Body of pancreas (tissue), 4 donors: Measurements from ENCODE around the gene CPSF3. TPM values are rescaled to one million over a fixed set of nuclear protein-coding genes. Genes with fewer than 3 reads are reported as not detected.

Experiments
- ATAC-seq: fragments of 150-250 bp; one replicate; pipeline ENCODE4 v1.9.1; 2016
- DNase-seq, 4 donors: peaks; one replicate each; pipeline ENCODE4 v3.0.0-alpha.2; 2019
- H3K27ac ChIP-seq, 4 donors: fragments of 200-600 bp; sonication (generic); 1 replicate in 3 of 4; 2 replicates in 1 of 4; pipeline versions ENCODE4 v1.5.1 to v1.6.1; 2016 to 2019; ENCODE audit warnings: mild to moderate bottlenecking in 1 of 4, mixed read lengths in 1 of 4, moderate library complexity in 1 of 4
- H3K27me3 ChIP-seq, 2 donors: fragments of 200-600 bp; sonication (generic); one replicate each; pipeline ENCODE4 v1.6.0; 2016; ENCODE audit warnings: mild to moderate bottlenecking in 1 of 2
- H3K36me3 ChIP-seq, 2 donors: fragments of 200-600 bp; sonication (generic); replicated peaks in 1 of 2; 2 replicates each; pipeline ENCODE4 v1.5.1; 2016; ENCODE audit warnings: low read depth in 2 of 2; ENCODE audit not compliant: insufficient read depth in 1 of 2
- H3K4me1 ChIP-seq: fragments of 200-600 bp; sonication (generic); one replicate; pipeline ENCODE4 v1.6.0; 2016
- H3K4me3 ChIP-seq, 2 donors: fragments of 200-600 bp; sonication (generic); 1 replicate in 1 of 2; 2 replicates in 1 of 2; pipeline ENCODE4 v1.5.1; 2016 to 2019
- H3K9me3 ChIP-seq, 3 donors: fragments of 200-600 bp; sonication (generic); 1 replicate in 2 of 3; 2 replicates in 1 of 3; pipeline ENCODE4 v1.5.1; 2016
- POLR2A ChIP-seq, 3 donors: fragments of 450-650 bp; IDR thresholded peaks; one replicate each; pipeline ENCODE4 v1.6.1; 2016; ENCODE audit warnings: antibody characterized with exemption in 3 of 3, mild to moderate bottlenecking in 2 of 3
- WGBS, 2 donors: methylation state at CpG; one replicate each; pipeline ENCODE4 v1.1.5; 2017; 5-methylcytosine and 5-hydroxymethylcytosine counted together
- intact Hi-C: fragments of 100-400 bp; cut with DNase I; formaldehyde crosslinking; loops from one replicate; pipeline ENCODE4 v1.15.1; 2023
- total RNA-seq, 2 donors: library from RNA; depleted of rRNA; stranded (reverse); fragments of >200 nt; gene quantifications; one replicate each; pipeline ENCODE4 v1.1.0, GENCODE V29; 2016
- TF ChIP-seq, protein P1 (sequence below), 7 experiments: fragments of 450-650 bp in 4 of 7; fragments of 200-600 bp in 3 of 7; sonication (generic) in 3 of 7; IDR thresholded peaks; one replicate each; pipeline ENCODE4 v1.5.1; 2016 to 2019; ENCODE audit warnings: antibody characterized with exemption in 7 of 7

The CPSF3 gene
- total RNA-seq, 2 donors from 2014 or later, result 11.2 to 84.0 TPM

GRCh38 chr2:9423922-9424272 is 443 bp downstream of the CPSF3 start:
- no peak for ATAC-seq

DNA sequence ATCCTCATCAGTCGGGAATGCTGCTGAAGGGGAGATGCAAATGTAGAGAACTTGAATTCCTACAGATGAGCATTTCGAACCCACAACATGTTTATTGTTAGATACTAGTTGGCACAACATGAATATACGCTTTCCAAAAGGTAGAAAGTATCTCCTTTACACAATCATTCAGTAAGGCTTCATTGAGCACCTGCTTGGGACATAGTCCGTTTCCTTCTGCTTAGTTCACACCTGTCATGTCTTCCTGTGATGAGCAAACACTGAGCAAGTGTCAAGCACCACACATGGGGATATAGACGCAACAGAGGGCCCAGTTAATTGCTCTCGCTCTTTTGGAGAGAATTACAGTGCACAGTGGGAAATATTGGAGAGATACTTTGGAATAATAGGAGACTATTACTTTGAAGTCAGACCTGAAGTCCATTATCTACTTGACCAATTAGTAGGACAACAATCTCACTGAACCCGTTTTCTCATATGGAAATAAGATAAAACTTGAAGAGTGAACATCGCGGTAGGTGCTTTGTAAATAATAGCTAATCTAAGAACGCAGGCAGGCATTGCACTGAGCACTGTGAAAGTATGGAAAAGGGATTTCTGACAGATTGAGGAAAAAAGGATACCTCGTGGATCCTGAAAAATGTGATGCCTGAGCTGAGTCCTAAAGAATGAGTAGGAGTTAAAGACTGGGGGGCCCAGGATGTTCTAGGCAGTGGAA is 1.2 kb downstream of the CPSF3 start:
- TF ChIP-seq, protein P1, sequence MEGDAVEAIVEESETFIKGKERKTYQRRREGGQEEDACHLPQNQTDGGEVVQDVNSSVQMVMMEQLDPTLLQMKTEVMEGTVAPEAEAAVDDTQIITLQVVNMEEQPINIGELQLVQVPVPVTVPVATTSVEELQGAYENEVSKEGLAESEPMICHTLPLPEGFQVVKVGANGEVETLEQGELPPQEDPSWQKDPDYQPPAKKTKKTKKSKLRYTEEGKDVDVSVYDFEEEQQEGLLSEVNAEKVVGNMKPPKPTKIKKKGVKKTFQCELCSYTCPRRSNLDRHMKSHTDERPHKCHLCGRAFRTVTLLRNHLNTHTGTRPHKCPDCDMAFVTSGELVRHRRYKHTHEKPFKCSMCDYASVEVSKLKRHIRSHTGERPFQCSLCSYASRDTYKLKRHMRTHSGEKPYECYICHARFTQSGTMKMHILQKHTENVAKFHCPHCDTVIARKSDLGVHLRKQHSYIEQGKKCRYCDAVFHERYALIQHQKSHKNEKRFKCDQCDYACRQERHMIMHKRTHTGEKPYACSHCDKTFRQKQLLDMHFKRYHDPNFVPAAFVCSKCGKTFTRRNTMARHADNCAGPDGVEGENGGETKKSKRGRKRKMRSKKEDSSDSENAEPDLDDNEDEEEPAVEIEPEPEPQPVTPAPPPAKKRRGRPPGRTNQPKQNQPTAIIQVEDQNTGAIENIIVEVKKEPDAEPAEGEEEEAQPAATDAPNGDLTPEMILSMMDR (IDR thresholded peaks at IDR 0.05), result no peak
- TF ChIP-seq POLR2A (IDR thresholded peaks at IDR 0.05), result no peak
- Histone ChIP-seq H3K9me3 (no peaks in the 10 kb centered on the region), H3K27ac (no peak overlapping the region), H3K4me1 (peaks cover 19% of the 10 kb centered on the region), H3K4me3 (no peak overlapping the region), H3K36me3 (no peaks in the 10 kb centered on the region), H3K27me3 (no peaks in the 10 kb centered on the region)
- intact Hi-C loops, result loop anchor here (5.0 kb wide), 1 partner anchor 282 kb away; no protein-coding TSS in a partner anchor
- 32 to 38% methylated on average over 11 of the region's 11 CpGs for WGBS, 2 donors
- ATAC-seq, result no peak
- no peak for DNase-seq

More at GRCh38 chr2:9423922-9424272, 443 bp downstream of the CPSF3 start:
- H3K27ac ChIP-seq, result peak overlapping the region; percentile 2 to 87 (median 60)
- WGBS, 2 donors, result 0 to 1% methylated on average over 21 of the region's 21 CpGs
- no peak for TF ChIP-seq POLR2A (IDR thresholded peaks at IDR 0.05)
- TF ChIP-seq, protein P1 (IDR thresholded peaks at IDR 0.05), result no peak
- H3K4me1 ChIP-seq, result peaks cover 19% of the 10 kb centered on the region
- H3K27me3 ChIP-seq, result no peaks in the 10 kb centered on the region
- no peaks in the 10 kb centered on the region for H3K9me3 ChIP-seq
- no peak for DNase-seq
- intact Hi-C loops, result loop anchor here (5.0 kb wide), 1 partner anchor 282 kb away; no protein-coding TSS in a partner anchor
- peak overlapping the region; percentile 85 to 93 for H3K4me3 ChIP-seq
- H3K36me3 ChIP-seq, result no peaks in the 10 kb centered on the region

DNA sequence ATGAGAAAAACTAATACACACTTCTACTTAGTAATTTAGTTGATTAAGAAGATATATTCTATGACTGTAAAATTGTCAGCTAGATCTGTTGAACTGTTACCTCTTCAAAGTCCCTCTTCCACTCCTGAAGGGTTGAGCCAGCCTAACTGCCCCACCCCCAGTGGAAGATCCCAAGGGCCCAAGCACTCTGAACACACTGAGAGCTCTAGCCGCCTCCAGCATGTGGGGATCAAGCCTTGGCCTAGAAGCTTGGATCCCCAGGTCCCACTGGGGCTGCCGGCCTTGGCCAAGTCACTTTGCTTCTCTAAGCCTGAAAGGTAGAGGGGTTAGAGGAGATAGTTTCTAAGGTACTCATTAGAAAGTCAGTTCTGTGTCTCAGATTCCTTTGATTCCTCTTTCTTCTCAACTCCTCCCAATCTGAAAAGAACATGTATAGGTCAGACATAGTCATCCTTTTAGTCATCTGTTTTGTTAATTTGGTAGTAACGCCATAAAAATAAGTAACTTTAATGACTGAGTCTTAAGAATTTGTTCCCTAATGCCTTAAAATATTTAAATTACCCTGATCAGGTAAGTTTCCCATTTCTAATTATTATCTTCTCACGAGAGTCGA is 5.6 kb downstream of the CPSF3 start:
- Histone ChIP-seq H3K36me3 (peaks cover 4 to 19% of the 10 kb centered on the region in 2 donors), H3K27ac (no peak overlapping the region), H3K4me3 (no peak overlapping the region), H3K9me3 (no peaks in the 10 kb centered on the region), H3K4me1 (peaks cover 9% of the 10 kb centered on the region), H3K27me3 (no peaks in the 10 kb centered on the region)
- DNase-seq, result no peak
- TF ChIP-seq POLR2A (IDR thresholded peaks at IDR 0.05), result no peak
- TF ChIP-seq, protein P1 (IDR thresholded peaks at IDR 0.05), result no peak
- ATAC-seq, result no peak
- WGBS, 2 donors, result 79 to 80% methylated on average over 5 of the region's 5 CpGs
- intact Hi-C loops, result no loop called here

GRCh38 chr2:9430316-9431293 is 7.2 kb downstream of the CPSF3 start:
- TF ChIP-seq, protein P1 (IDR thresholded peaks at IDR 0.05), result no peak
- TF ChIP-seq POLR2A (IDR thresholded peaks at IDR 0.05), result no peak
- intact Hi-C loops, result no loop called here
- no peak for DNase-seq
- Histone ChIP-seq H3K27ac (no peak overlapping the region), H3K4me3 (no peak overlapping the region), H3K4me1 (no peaks in the 10 kb centered on the region), H3K9me3 (no peaks in the 10 kb centered on the region), H3K36me3 (peaks cover 4 to 21% of the 10 kb centered on the region in 2 donors), H3K27me3 (no peaks in the 10 kb centered on the region)
- 58 to 72% methylated on average over 2 of the region's 2 CpGs for WGBS, 2 donors
- ATAC-seq, result no peak
